HUES48 (cell line): ENCODE measurements around the gene IL1B.
A peak's percentile ranks its signal among the peaks of the same experiment; 100 is the strongest.
"Not testable (repeated sequence)": the region's sequence is repeated elsewhere in the genome, so short reads cannot be mapped to it uniquely, and the experiment has no call there.

Experiments used
- H3K27ac ChIP-seq: one replicate; pipeline ENCODE4 v1.7.0; 2013; ENCODE audit warnings: low read depth, low read length, inconsistent platforms
- H3K27me3 ChIP-seq: 2 replicates; pipeline ENCODE4 v1.6.1; 2013; ENCODE audit warnings: mild to moderate bottlenecking, low read length; ENCODE audit not compliant: control insufficient read depth, insufficient read depth
- H3K36me3 ChIP-seq: 2 replicates; pipeline ENCODE4 v1.6.1; 2013; ENCODE audit warnings: low read length; ENCODE audit not compliant: control insufficient read depth, insufficient read depth
- H3K4me1 ChIP-seq: 2 replicates; pipeline ENCODE4 v1.6.1; 2013; ENCODE audit warnings: mild to moderate bottlenecking, low read length; ENCODE audit not compliant: control insufficient read depth, insufficient read depth
- H3K4me3 ChIP-seq: 2 replicates; pipeline ENCODE4 v1.5.1; 2013; ENCODE audit warnings: mild to moderate bottlenecking, low read depth, low read length
- H3K9ac ChIP-seq: 2 replicates; pipeline ENCODE4 v1.6.1; 2013; ENCODE audit warnings: mild to moderate bottlenecking, low read depth, low read length, moderate library complexity
- H3K9me3 ChIP-seq: 2 replicates; pipeline ENCODE4 v1.6.1; 2013; ENCODE audit warnings: low read length; ENCODE audit not compliant: control insufficient read depth, insufficient read depth

IL1B gene

GRCh38 chr2:112876257-112876970 lies 39.8 kb upstream of the IL1B start:
- Histone ChIP-seq H3K27me3 (no peaks in the 10 kb centered on the region), H3K4me3 (no peak overlapping the region), H3K4me1 (peaks cover 3% of the 10 kb centered on the region), H3K36me3 (no peaks in the 10 kb centered on the region), H3K9me3 (0 out of 2 replicates have a peak, but pooled peaks cover 2% of the 10 kb centered on the region), H3K27ac (no peak overlapping the region), H3K9ac (no peak overlapping the region)

- Histone ChIP-seq H3K9me3 (peaks cover 7% of the 10 kb centered on the region), H3K27me3 (no peaks in the 10 kb centered on the region), H3K9ac (no peak overlapping the region), H3K36me3 (no peaks in the 10 kb centered on the region), H3K27ac (no peak overlapping the region), H3K4me1 (peaks cover 13% of the 10 kb centered on the region), H3K4me3 (no peak overlapping the region; the same call in 1 of the 2 replicates)
Observed at GRCh38 chr2:112870841-112871835, 34.6 kb upstream of the IL1B start.

GRCh38 chr2:112869258-112869842 lies 32.8 kb upstream of the IL1B start:
- no peaks in the 10 kb centered on the region for H3K36me3 ChIP-seq
- peaks cover 24% of the 10 kb centered on the region for H3K9me3 ChIP-seq
- no peak overlapping the region for H3K27ac ChIP-seq
- no peak overlapping the region for H3K4me3 ChIP-seq
- peaks cover 13% of the 10 kb centered on the region for H3K4me1 ChIP-seq
- H3K9ac ChIP-seq, result no peak overlapping the region
- no peaks in the 10 kb centered on the region for H3K27me3 ChIP-seq

- Histone ChIP-seq H3K36me3 (no peaks in the 10 kb centered on the region), H3K9me3 (peaks cover 35% of the 10 kb centered on the region), H3K4me1 (peaks cover 13% of the 10 kb centered on the region), H3K9ac (no peak overlapping the region), H3K27ac (no peak overlapping the region), H3K27me3 (no peaks in the 10 kb centered on the region), H3K4me3 (no peak overlapping the region)
Observed at GRCh38 chr2:112867701-112868631, 31.4 kb upstream of the IL1B start.

- H3K27ac ChIP-seq, result no peak overlapping the region
- no peak overlapping the region for H3K9ac ChIP-seq
- no peaks in the 10 kb centered on the region for H3K36me3 ChIP-seq
- no peak overlapping the region for H3K4me3 ChIP-seq
- H3K27me3 ChIP-seq, result no peaks in the 10 kb centered on the region
- H3K4me1 ChIP-seq, result peaks cover 10% of the 10 kb centered on the region
- H3K9me3 ChIP-seq, result peaks cover 48% of the 10 kb centered on the region
Observed at GRCh38 chr2:112866128-112866835, 29.7 kb upstream of the IL1B start.

GRCh38 chr2:112864072-112864471 lies 27.5 kb upstream of the IL1B start:
- no peaks in the 10 kb centered on the region for H3K27me3 ChIP-seq
- no peak overlapping the region for H3K9ac ChIP-seq
- H3K4me3 ChIP-seq, result no peak overlapping the region
- H3K4me1 ChIP-seq, result no peaks in the 10 kb centered on the region
- H3K9me3 ChIP-seq, result peaks cover 60% of the 10 kb centered on the region
- H3K36me3 ChIP-seq, result no peaks in the 10 kb centered on the region
- no peak overlapping the region for H3K27ac ChIP-seq

- not testable (repeated sequence) for H3K9ac ChIP-seq, H3K4me1 ChIP-seq, H3K36me3 ChIP-seq, H3K27ac ChIP-seq, H3K27me3 ChIP-seq, H3K4me3 ChIP-seq
- peaks cover 50% of the 10 kb centered on the region for H3K9me3 ChIP-seq
Observed at GRCh38 chr2:112859406-112860183, 23.0 kb upstream of the IL1B start.

GRCh38 chr2:112850588-112850987 lies 14.0 kb upstream of the IL1B start:
- H3K4me3 ChIP-seq, result peak overlapping the region; percentile 12; the same call in 1 of the 2 replicates
- H3K9me3 ChIP-seq, result peaks cover 4% of the 10 kb centered on the region; the same call in 1 of the 2 replicates
- H3K27me3 ChIP-seq, result no peaks in the 10 kb centered on the region
- H3K27ac ChIP-seq, result peak overlapping the region; percentile 65
- H3K9ac ChIP-seq, result peak overlapping the region; percentile 24; the same call in 1 of the 2 replicates
- peaks cover 48% of the 10 kb centered on the region for H3K4me1 ChIP-seq
- no peaks in the 10 kb centered on the region for H3K36me3 ChIP-seq

- Histone ChIP-seq H3K4me1 (peaks cover 48% of the 10 kb centered on the region), H3K4me3 (peak overlapping the region; percentile 12; the same call in 1 of the 2 replicates), H3K27ac (peak overlapping the region; percentile 65), H3K36me3 (no peaks in the 10 kb centered on the region), H3K9me3 (no peaks in the 10 kb centered on the region; the same call in 1 of the 2 replicates), H3K9ac (peak overlapping the region; percentile 24; the same call in 1 of the 2 replicates), H3K27me3 (no peaks in the 10 kb centered on the region)
Observed at GRCh38 chr2:112849956-112850355, 13.4 kb upstream of the IL1B start.
